HepG2 (cell line): ENCODE data around the gene CASKIN1. TPM values are rescaled to one million over a fixed set of nuclear protein-coding genes. Genes with fewer than 3 reads are reported as not detected.

ENCODE experiments used
- ATAC-seq: fragments of 200-7000 bp; cut with Tn5 transposase; 3 replicates; pipeline ENCODE4 v1.9.1; 2020; ENCODE audit warnings: mild to moderate bottlenecking, moderate library complexity
- BruUV-seq: library from RNA; stranded (reverse); fragments of 400-500 nt; replicated peaks from 2 replicates; lab custom pipeline; 2021; lab: Mats Ljungman, UMichigan
- CTCF ChIA-PET: fragments of 300-600 bp; formaldehyde crosslinking; extraction: SDS; loops from one replicate; lab custom pipeline; 2021; ENCODE audit warnings: low total read pairs, inconsistent platforms, low intra/inter-chr PET ratio; lab: Yijun Ruan, JAX
- POLR2A ChIA-PET: fragments of 350-600 bp; sonication (Branson Sonifier 250); formaldehyde crosslinking; loops from one replicate; lab custom pipeline; 2020; ENCODE audit warnings: antibody characterized with exemption, inconsistent platforms; lab: Yijun Ruan, JAX
- DNase-seq: peaks from one replicate; pipeline ENCODE4 v3.0.0-alpha.2; 2015; ENCODE audit warnings: low spot score
- FAIRE-seq: peaks from 3 replicates; lab custom pipeline; 2011; peaks lifted over from hg19 to GRCh38; lab: Jason Lieb, UNC
- H2AFZ ChIP-seq: one replicate; pipeline ENCODE4 v1.6.1; 2011; ENCODE audit warnings: low read length, inconsistent platforms
- H3K27ac ChIP-seq: fragments of 300-600 bp; 3 replicates; pipeline ENCODE4 v1.8.0; 2011; ENCODE audit warnings: mixed run types, mild to moderate bottlenecking, mixed read lengths, low read length, inconsistent platforms; ENCODE audit not compliant: insufficient read depth; ENCODE audit errors: extremely low read length
- H3K27me3 ChIP-seq, 2 experiments: fragments of 200-600 bp in 1 of 2; 2 replicates in 1 of 2; 3 replicates in 1 of 2; pipeline versions ENCODE4 v1.6.0 to v1.8.0; 2011; ENCODE audit warnings: low read length in 2 of 2, mild to moderate bottlenecking in 2 of 2, moderate library complexity in 2 of 2, inconsistent platforms in 1 of 2; ENCODE audit not compliant: insufficient read depth in 2 of 2, control insufficient read depth in 1 of 2
- H3K36me3 ChIP-seq, 2 experiments: fragments of 200-600 bp in 1 of 2; replicated peaks in 1 of 2; 2 replicates in 1 of 2; 3 replicates in 1 of 2; pipeline versions ENCODE4 v1.5.1 to v1.8.0; 2011; ENCODE audit warnings: low read length in 2 of 2, inconsistent platforms in 1 of 2; ENCODE audit not compliant: insufficient read depth in 2 of 2, control insufficient read depth in 1 of 2
- H3K4me1 ChIP-seq: 2 replicates; pipeline ENCODE4 v1.5.1; 2012; ENCODE audit warnings: low read length, inconsistent platforms; ENCODE audit not compliant: insufficient read depth
- H3K4me2 ChIP-seq: 2 replicates; pipeline ENCODE4 v1.6.0; 2011; ENCODE audit warnings: low read depth, low read length, inconsistent platforms
- H3K4me3 ChIP-seq, 3 experiments: fragments of 200-600 bp in 1 of 3; sonication (generic), shearing (Covaris generic) in 1 of 3; replicated peaks in 1 of 3; 2 replicates each; pipeline ENCODE4 v1.5.1; 2011 to 2016; ENCODE audit warnings: low read length in 3 of 3, inconsistent platforms in 2 of 3, low read depth in 2 of 3, mild to moderate bottlenecking in 2 of 3, control low read depth in 1 of 3, mixed read lengths in 1 of 3; ENCODE audit not compliant: insufficient read depth in 1 of 3
- H3K79me2 ChIP-seq: one replicate; pipeline ENCODE4 v1.6.1; 2011; ENCODE audit warnings: low read length, inconsistent platforms; ENCODE audit not compliant: insufficient read depth
- H3K9ac ChIP-seq: 2 replicates; pipeline ENCODE4 v1.6.0; 2011; ENCODE audit warnings: mild to moderate bottlenecking, low read depth, low read length, inconsistent platforms; ENCODE audit not compliant: insufficient read depth
- H3K9me3 ChIP-seq: 2 replicates; pipeline ENCODE4 v1.5.1; 2012; ENCODE audit warnings: mild to moderate bottlenecking, low read length
- H4K20me1 ChIP-seq: 2 replicates; pipeline ENCODE4 v1.6.0; 2011; ENCODE audit warnings: inconsistent platforms, mild to moderate bottlenecking, low read length, moderate library complexity; ENCODE audit not compliant: insufficient read depth
- AGO2 ChIP-seq: fragments of 200-400 bp; formaldehyde crosslinking; optimal IDR thresholded peaks from 2 replicates; pipeline ENCODE3; 2017; ENCODE audit warnings: mild to moderate bottlenecking, low read depth, low read length, moderate library complexity
- FOXK2 ChIP-seq: fragments of 450-650 bp; IDR thresholded peaks from 2 replicates; pipeline ENCODE4 v1.6.1; 2016
- MBNL3 ChIP-seq: fragments of 250-450 bp; sonication (Bioruptor Pico); conservative IDR thresholded peaks from 2 replicates; pipeline ENCODE4 v1.8.0; 2022; ENCODE audit warnings: mild to moderate bottlenecking, inconsistent platforms
- MIER2 ChIP-seq: IDR thresholded peaks from 2 replicates; pipeline ENCODE4 v1.6.1; 2016; ENCODE audit warnings: missing biosample characterization, missing genetic modification reagents
- POLR2AphosphoS5 ChIP-seq: IDR thresholded peaks from 2 replicates; pipeline ENCODE4 v1.6.1; 2012; ENCODE audit warnings: low read depth, low read length
- SETDB1 ChIP-seq: sonication (generic); formaldehyde crosslinking; IDR thresholded peaks from 2 replicates; pipeline ENCODE4 v1.5.1; 2020; ENCODE audit warnings: missing genetic modification reagents, mild to moderate bottlenecking, borderline replicate concordance
- XRCC5 ChIP-seq: fragments of 200-400 bp; formaldehyde crosslinking; optimal IDR thresholded peaks from 2 replicates; pipeline ENCODE3; 2017; ENCODE audit warnings: mild to moderate bottlenecking, low read length
- ZNF263 ChIP-seq: sonication (generic); formaldehyde crosslinking; IDR thresholded peaks from 2 replicates; pipeline ENCODE4 v1.4.0; 2020; ENCODE audit warnings: missing genetic modification reagents
- ZNF543 ChIP-seq: sonication (generic); formaldehyde crosslinking; IDR thresholded peaks from 2 replicates; pipeline ENCODE4 v1.4.0; 2020; ENCODE audit warnings: mild to moderate bottlenecking, missing genetic modification reagents
- WGBS: methylation state at CpG from one replicate; pipeline ENCODE4 v1.1.6; 2017; ENCODE audit warnings: low lambda C conversion rate; 5-methylcytosine and 5-hydroxymethylcytosine counted together
- in situ Hi-C: cut with HindIII; loops from 2 replicates; pipeline ENCODE4 v1.10.0; 2017; ENCODE audit warnings: low pct_unique_long_range_greater_than_20kb; ENCODE audit not compliant: extremely low pct_ligation_motif_present
- intact Hi-C: fragments of 100-400 bp; cut with micrococcal nuclease; formaldehyde crosslinking; loops from one replicate; pipeline ENCODE4 v1.10.0; 2022; ENCODE audit not compliant: unreplicated experiment
- polyA plus RNA-seq, 8 experiments: library from polyadenylated mRNA; depleted of rRNA in 3 of 8; stranded (reverse) in 7 of 8; unstranded in 1 of 8; fragments of >200 nt; fragmentation: Illumina TruSeq in 4 of 8; extraction: Trizol in 4 of 8; gene quantifications; 2 replicates each; pipeline versions ENCODE4 v1.2.1 to v1.2.3, GENCODE V29; 2011 to 2016; ENCODE audit warnings: low read depth in 4 of 8, missing spikeins in 1 of 8, mixed read lengths in 1 of 8; ENCODE audit not compliant: insufficient read depth in 1 of 8
- total RNA-seq, 5 experiments: library from RNA; depleted of rRNA; stranded (reverse); fragments of >200 nt; fragmentation: Illumina TruSeq; extraction: Trizol; gene quantifications; 2 replicates each; pipeline ENCODE4 v1.2.3, GENCODE V29; 2016; ENCODE audit warnings: low read depth in 1 of 5

Gene CASKIN1
- total and polyA plus RNA-seq, 2 of the 13 experiments (the other 11 are each of a cell fraction or from before 2014, with no cell fraction given): 1.2 to 2.2 TPM

GRCh38 chr16:2209258-2210008, 13.0 kb upstream of the CASKIN1 start:
- Histone ChIP-seq H3K9me3 (no peaks in the 10 kb centered on the region), H3K4me3 (no peak overlapping the region), H3K27me3 (no peaks in the 10 kb centered on the region; a peak in 1 of 5 replicates), H3K27ac (no peak overlapping the region), H2AFZ (no peak overlapping the region), H3K79me2 (peaks cover 27% of the 10 kb centered on the region), H4K20me1 (0 out of 2 replicates have a peak, but pooled peaks cover 3% of the 10 kb centered on the region), H3K4me2 (no peak overlapping the region), H3K4me1 (peaks cover 57% of the 10 kb centered on the region), H3K9ac (no peak overlapping the region)
- ATAC-seq (no peak), DNase-seq (no peak)
- ChIA-PET POLR2A (interaction anchor here (0.7 to 0.9 kb wide), 2 partner anchors 15 to 17 kb away, joined by 3 read pairs; no protein-coding TSS in a partner anchor), CTCF (no interaction called here)
- BruUV-seq: no TSS peak
- in situ Hi-C loops: no loop called here
- WGBS: 89% methylated on average over 7 of the region's 29 CpGs
- no peak for TF ChIP-seq MIER2 (CRISPR knock-in tag)
- no peak for TF ChIP-seq SETDB1 (CRISPR knock-in tag)
- 0 out of 2 replicates have a peak, but pooled peaks have one; percentile 17 for TF ChIP-seq ZNF263 (CRISPR knock-in tag)
- TF ChIP-seq AGO2: peak; percentile 77
- no peak for TF ChIP-seq XRCC5
- no peak for TF ChIP-seq FOXK2
- no peak for TF ChIP-seq ZNF543 (CRISPR knock-in tag)
- TF ChIP-seq, all 625 proteins: peak for 2
- FAIRE-seq: no peak
- H3K36me3 ChIP-seq: peaks cover 4 to 20% of the 10 kb centered on the region in 2 experiments; a peak in 4 of 5 replicates
- intact Hi-C loops: no loop called here

- DNase-seq (no peak), FAIRE-seq (no peak), ATAC-seq (no peak)
- H3K9me3 ChIP-seq: no peaks in the 10 kb centered on the region
- TF ChIP-seq MBNL3 (CRISPR knock-in tag) (no peak), POLR2AphosphoS5 (0 out of 2 replicates have a peak, but pooled peaks have one; percentile 9)
- WGBS: 100% methylated on average over 2 of the region's 9 CpGs
- intact Hi-C loops (no loop called here), in situ Hi-C loops (no loop called here)
- H3K4me2 ChIP-seq: no peak overlapping the region
- peaks cover 60% of the 10 kb centered on the region for H3K4me1 ChIP-seq
- peaks cover 21% of the 10 kb centered on the region for H3K79me2 ChIP-seq
- BruUV-seq: no TSS peak
- no peak overlapping the region for H3K4me3 ChIP-seq
- H3K27me3 ChIP-seq: no peaks in the 10 kb centered on the region
- peaks cover 4 to 20% of the 10 kb centered on the region in 2 experiments; a peak in 4 of 5 replicates for H3K36me3 ChIP-seq
- 0 out of 2 replicates have a peak, but pooled peaks cover 3% of the 10 kb centered on the region for H4K20me1 ChIP-seq
- no peak overlapping the region for H3K9ac ChIP-seq
- no peak overlapping the region for H2AFZ ChIP-seq
- POLR2A ChIA-PET: interaction anchor here (0.7 kb wide), 1 partner anchor 14 kb away, joined by 3 read pairs; no protein-coding TSS in a partner anchor
- no peak overlapping the region for H3K27ac ChIP-seq
- CTCF ChIA-PET: no interaction called here
Measured at GRCh38 chr16:2208772-2209171, 12.4 kb upstream of the CASKIN1 start.
